SHP77 treated with DMSO at 0.1 percent for 48 hours (cell line): ENCODE data around the gene BEND4.

Experiments
- DNase-seq: peaks from one replicate; lab custom pipeline; 2025; lab: John Stamatoyannopoulos, UW

The BEND4 gene

DNA sequence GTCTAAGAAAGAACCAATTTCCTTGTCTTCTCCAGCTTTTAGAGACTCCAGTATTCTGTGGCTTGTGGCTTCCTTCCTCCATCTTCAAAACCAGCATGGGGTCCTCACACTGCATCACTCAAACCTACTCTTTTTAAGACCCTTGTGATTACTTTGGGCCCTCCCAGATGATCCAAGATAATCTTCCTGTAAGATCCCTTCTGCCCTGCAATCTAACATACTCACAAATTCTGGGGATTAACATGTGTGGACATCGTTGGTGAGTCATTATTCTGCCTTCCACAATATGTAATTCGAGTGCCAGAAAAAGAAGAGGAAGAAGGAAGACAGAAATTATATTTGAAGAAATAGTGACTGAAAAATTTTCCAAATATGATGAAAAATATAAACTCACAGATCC is 47.9 kb downstream of the BEND4 start:
- DNase-seq, result no peak

DNA sequence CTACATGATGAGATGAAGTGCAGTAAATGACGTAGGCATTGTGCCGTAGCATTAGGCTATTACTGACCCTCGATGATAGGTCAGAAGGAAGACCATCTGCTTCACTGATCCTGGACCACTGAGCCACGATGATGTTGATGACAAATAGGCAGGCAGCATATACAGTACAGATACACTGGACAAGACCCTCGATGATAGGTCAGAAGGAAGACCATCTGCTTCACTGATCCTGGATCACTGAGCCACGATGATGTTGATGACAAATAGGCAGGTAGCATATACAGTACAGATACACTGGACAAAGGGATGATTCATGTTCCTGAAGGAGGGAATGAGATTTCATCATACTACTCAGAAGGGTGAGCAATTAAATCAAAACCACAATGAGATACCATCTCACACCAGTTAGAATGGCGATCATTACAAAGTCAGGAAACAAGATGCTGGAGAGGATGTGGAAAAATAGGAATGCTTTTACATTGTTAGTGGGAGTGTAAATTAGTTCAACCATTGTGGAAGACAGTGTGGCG is 50.9 kb downstream of the BEND4 start:
- DNase-seq, result no peak

DNA sequence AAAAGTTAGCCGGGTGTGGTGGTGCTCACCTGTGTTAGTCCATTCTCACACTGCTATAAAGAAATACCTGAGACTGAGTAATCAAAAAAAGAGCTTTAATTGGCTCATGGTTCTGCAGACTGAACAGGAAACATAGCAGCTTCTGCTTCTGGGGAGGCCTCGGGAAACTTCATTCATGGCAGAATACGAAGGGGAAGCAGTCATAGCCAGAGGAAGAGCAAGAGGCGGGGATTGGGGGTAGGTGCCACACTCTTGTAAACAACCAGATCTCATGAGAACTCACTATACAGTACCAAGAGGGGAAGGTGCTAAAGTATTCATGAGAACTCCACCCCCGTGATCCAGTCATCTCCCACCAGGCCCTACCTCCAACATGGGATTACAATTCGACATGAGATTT is 64.1 kb downstream of the BEND4 start:
- DNase-seq, result no peak

DNA sequence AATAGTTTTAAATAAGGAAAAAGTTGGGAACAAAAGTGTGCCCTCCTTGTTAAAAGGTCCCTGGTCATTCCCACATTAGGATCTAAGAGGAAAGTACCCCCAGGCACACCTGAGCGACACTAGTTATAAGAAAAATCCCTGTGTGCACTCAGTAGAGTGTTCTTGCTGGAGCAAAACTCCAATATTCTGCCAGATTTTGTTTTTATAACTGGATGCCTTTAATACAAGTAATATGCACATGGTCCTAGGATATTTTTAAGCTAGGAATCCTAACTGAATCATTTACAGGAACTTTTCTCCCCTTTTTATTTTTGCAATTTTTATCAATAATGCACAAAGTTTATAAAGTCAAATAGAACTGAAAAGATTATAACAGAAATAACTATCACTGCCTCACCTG is 68.6 kb downstream of the BEND4 start:
- DNase-seq, result no peak

DNA sequence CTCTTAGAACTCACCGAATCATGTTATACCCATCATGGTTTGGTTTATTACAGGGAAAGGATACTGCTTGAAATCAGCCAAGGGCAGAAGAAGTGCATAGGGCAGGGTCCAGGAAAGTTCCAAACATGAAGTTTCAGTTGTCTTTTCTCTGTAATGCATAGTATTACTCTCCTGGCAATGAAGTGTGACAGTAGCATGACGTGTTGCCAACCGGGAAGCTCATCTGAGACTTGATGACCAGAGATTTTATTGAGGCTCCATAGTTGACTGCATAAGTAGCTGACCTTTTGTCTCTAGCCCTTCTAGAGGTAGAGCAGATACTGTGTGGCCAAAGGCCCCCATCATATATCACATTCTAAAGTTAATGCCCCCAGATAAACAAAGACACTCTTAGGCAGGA is 72.1 kb downstream of the BEND4 start:
- DNase-seq, result no peak

DNA sequence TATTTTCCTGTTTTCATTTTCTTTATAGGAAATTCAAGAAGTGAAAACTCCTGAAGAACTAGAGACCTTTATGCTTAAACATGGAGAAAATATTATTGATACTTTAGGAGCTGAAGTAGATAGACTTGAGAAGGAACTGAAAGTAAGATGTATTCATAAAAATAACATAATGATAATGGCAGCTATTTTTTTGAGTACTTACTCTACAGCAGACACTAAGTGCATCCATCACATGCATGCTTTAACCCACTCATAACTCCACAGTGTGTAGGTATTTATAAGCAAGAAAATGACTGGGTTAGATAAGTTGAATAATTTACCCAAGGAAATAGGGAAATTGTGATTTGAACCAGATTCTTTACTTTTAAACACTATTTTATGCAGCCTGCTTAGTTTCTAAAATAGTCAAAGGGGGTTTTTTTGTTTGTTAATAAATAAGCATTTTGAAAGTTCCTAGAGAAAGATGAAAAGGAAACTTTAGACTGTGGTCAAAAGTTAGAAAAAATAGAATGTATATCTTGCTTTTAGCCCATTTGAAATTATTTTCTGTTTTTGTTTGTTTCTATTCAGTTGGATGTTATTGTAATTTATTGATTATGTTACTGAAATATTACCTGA is 74.2 kb downstream of the BEND4 start:
- DNase-seq, result no peak

DNA sequence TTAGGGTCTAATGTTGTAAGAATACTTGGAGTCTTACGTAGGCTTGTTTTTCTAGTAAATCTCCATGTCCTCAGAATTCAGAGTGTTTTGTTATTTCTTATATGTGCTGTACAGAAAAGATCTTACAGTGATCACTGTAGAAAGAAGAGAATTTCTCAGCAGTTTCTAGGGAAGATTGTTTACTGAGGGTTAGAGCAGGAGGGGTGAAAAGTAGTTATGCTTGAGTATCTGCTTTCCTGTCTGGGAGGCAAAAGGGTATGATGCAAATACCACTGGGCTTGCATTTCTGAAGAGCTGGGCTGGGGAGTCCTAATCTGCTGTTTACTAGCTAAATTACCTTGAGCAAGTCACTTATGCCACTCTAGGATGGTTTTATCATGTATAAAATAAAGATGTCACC is 78.2 kb downstream of the BEND4 start:
- DNase-seq, result no peak

DNA sequence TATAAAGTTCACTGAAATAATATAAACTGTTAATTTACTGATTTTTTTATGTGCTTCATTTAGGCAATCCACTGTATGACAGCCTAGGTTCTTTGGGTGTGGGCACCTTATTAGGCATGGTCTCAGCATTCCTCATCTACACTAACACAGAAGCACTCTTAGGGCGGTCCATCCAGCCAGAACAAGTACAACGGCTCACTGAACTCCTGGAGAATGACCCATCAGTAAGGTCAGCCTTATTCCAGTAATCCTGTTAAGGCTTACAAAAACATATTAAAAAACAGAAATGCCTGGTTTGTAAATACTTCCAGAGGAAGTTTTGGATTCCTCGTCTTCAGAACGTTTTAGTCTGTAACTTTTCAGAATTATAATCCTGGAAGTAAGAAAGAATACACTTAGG is 82.0 kb downstream of the BEND4 start:
- no peak for DNase-seq

DNA sequence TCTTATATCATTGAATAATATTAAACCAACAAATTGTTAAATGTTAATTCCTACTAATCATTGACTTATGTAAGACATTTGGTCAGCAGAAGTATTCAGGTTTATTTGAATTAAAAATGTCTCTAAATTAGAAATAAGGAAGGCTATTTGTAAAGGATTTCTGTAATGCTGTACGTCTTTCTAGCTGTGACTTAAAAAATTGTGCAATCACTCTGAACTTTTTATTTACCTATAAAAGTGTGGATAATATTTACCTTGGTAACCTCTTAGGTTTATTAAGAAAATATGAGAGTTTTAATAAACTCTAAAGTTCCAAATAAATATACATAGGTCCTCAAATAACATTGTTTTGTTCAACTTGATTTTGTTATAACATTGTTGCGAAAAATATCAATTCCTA is 85.2 kb downstream of the BEND4 start:
- no peak for DNase-seq

DNA sequence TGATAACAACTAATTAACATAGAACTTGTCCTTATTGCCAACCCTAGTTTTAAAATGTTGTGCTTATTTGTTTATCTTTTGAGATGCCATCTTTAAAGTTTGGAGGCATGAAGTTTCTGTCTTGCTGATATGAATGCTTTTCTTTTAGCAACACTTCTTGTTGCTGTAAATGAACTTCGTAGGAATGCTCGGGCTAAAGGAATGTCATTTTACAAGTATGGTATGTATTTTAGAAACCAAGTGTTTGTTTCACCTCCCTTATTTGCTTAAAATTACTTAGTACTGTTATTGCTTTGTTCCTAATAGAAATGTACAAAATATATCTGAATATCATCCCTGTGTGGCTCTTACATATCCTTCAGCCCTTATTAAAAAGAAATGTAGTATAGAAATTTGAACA is 86.1 kb downstream of the BEND4 start:
- no peak for DNase-seq
